Ascending aorta (tissue), 2 donors: ENCODE results near the gene SHISA6. TPM values are rescaled to one million over a fixed set of nuclear protein-coding genes. Genes with fewer than 3 reads are reported as not detected.

ENCODE experiments used
- DNase-seq, 2 donors: peaks; one replicate each; pipeline ENCODE4 v3.0.0-alpha.2; 2019; ENCODE audit warnings: low spot score in 2 of 2
- H3K27ac ChIP-seq, 2 donors: fragments of 200-600 bp; sonication (generic); one replicate each; pipeline ENCODE4 v1.5.1; 2016 to 2017; ENCODE audit warnings: mild to moderate bottlenecking in 1 of 2
- H3K27me3 ChIP-seq: fragments of 200-600 bp; sonication (generic); one replicate; pipeline ENCODE4 v1.5.1; 2017
- H3K36me3 ChIP-seq, 2 donors: fragments of 200-600 bp; sonication (generic); one replicate each; pipeline ENCODE4 v1.5.1; 2016
- H3K4me1 ChIP-seq, 2 donors: fragments of 200-600 bp; sonication (generic); one replicate each; pipeline ENCODE4 v1.5.1; 2016 to 2017; ENCODE audit warnings: mild to moderate bottlenecking in 1 of 2
- H3K4me3 ChIP-seq, 2 donors: fragments of 200-600 bp; sonication (generic); one replicate each; pipeline ENCODE4 v1.5.1; 2016 to 2017; ENCODE audit warnings: mild to moderate bottlenecking in 1 of 2
- H3K9me3 ChIP-seq, 2 donors: fragments of 200-600 bp; sonication (generic); one replicate each; pipeline ENCODE4 v1.5.1; 2016
- CTCF ChIP-seq, 3 experiments: fragments of 200-600 bp in 2 of 3; fragments of 450-650 bp in 1 of 3; sonication (generic) in 2 of 3; IDR thresholded peaks; one replicate each; pipeline ENCODE4 v1.5.1; 2016 to 2019; ENCODE audit warnings: antibody characterized with exemption in 3 of 3, mild to moderate bottlenecking in 1 of 3, moderate library complexity in 1 of 3
- intact Hi-C: fragments of 100-400 bp; cut with DNase I; formaldehyde crosslinking; loops from one replicate; pipeline ENCODE4 v1.15.1; 2023
- total RNA-seq: library from RNA; depleted of rRNA; stranded (reverse); fragments of >200 nt; gene quantifications from one replicate; pipeline ENCODE4 v1.1.0, GENCODE V29; 2016

The SHISA6 gene
- total RNA-seq, 1 donor from 2014 or later, result 0.11 TPM

- H3K27ac ChIP-seq, result no peak overlapping the region
- no peak for DNase-seq
- no peaks in the 10 kb centered on the region for H3K36me3 ChIP-seq
- H3K4me1 ChIP-seq, result no peaks in the 10 kb centered on the region
- no peaks in the 10 kb centered on the region for H3K9me3 ChIP-seq
- intact Hi-C loops, result no loop called here
- no peak for TF ChIP-seq CTCF (IDR thresholded peaks at IDR 0.05)
- H3K4me3 ChIP-seq, result no peak overlapping the region
- H3K27me3 ChIP-seq, result no peaks in the 10 kb centered on the region
Measured at GRCh38 chr17:11324846-11325420, 83.9 kb downstream of the SHISA6 start.

GRCh38 chr17:11326492-11326891, 85.5 kb downstream of the SHISA6 start:
- Histone ChIP-seq H3K4me1 (no peaks in the 10 kb centered on the region), H3K9me3 (no peaks in the 10 kb centered on the region), H3K4me3 (no peak overlapping the region), H3K27me3 (no peaks in the 10 kb centered on the region), H3K27ac (no peak overlapping the region), H3K36me3 (no peaks in the 10 kb centered on the region)
- TF ChIP-seq CTCF (IDR thresholded peaks at IDR 0.05), result no peak
- DNase-seq, result no peak
- intact Hi-C loops, result no loop called here

GRCh38 chr17:11328770-11329169, 87.8 kb downstream of the SHISA6 start:
- no peak for TF ChIP-seq CTCF (IDR thresholded peaks at IDR 0.05)

GRCh38 chr17:11330006-11330405, 89.0 kb downstream of the SHISA6 start:
- Histone ChIP-seq H3K36me3 (no peaks in the 10 kb centered on the region), H3K4me1 (no peaks in the 10 kb centered on the region), H3K27me3 (no peaks in the 10 kb centered on the region), H3K4me3 (no peak overlapping the region), H3K27ac (no peak overlapping the region), H3K9me3 (no peaks in the 10 kb centered on the region)
- intact Hi-C loops, result no loop called here
- no peak for DNase-seq
- no peak for TF ChIP-seq CTCF (IDR thresholded peaks at IDR 0.05)

More at GRCh38 chr17:11328770-11329169, 87.8 kb downstream of the SHISA6 start:
- H3K27me3 ChIP-seq, result no peaks in the 10 kb centered on the region
- H3K36me3 ChIP-seq, result no peaks in the 10 kb centered on the region
- no peak overlapping the region for H3K4me3 ChIP-seq
- no peak for DNase-seq
- no peaks in the 10 kb centered on the region for H3K4me1 ChIP-seq
- intact Hi-C loops, result no loop called here
- no peak overlapping the region for H3K27ac ChIP-seq
- no peaks in the 10 kb centered on the region for H3K9me3 ChIP-seq

GRCh38 chr17:11330826-11331225, 89.8 kb downstream of the SHISA6 start:
- DNase-seq, result no peak
- no peak for TF ChIP-seq CTCF (IDR thresholded peaks at IDR 0.05)
- Histone ChIP-seq H3K27me3 (no peaks in the 10 kb centered on the region), H3K27ac (no peak overlapping the region), H3K36me3 (no peaks in the 10 kb centered on the region), H3K4me1 (no peaks in the 10 kb centered on the region), H3K4me3 (no peak overlapping the region), H3K9me3 (no peaks in the 10 kb centered on the region)
- intact Hi-C loops, result no loop called here
